Panc1 (cell line): ENCODE data around the gene CD4. TPM values are rescaled to one million over a fixed set of nuclear protein-coding genes. Genes with fewer than 3 reads are reported as not detected.

Experiments used
- ATAC-seq: fragments of 200-7000 bp; cut with Tn5 transposase; 2 replicates; pipeline ENCODE4 v1.9.1; 2020; ENCODE audit warnings: mild to moderate bottlenecking, moderate library complexity
- BruUV-seq: library from RNA; stranded (reverse); fragments of 400-500 nt; replicated peaks from 2 replicates; lab custom pipeline; 2021; lab: Mats Ljungman, UMichigan
- CTCF ChIA-PET: fragments of 300-600 bp; sonication (Branson Sonifier 250); formaldehyde crosslinking; loops from one replicate; lab custom pipeline; 2022; ENCODE audit warnings: antibody characterized with exemption; lab: Charles Lee
- POLR2A ChIA-PET: fragments of 300-600 bp; sonication (Branson Sonifier 250); formaldehyde crosslinking; loops from one replicate; lab custom pipeline; 2022; ENCODE audit warnings: antibody characterized with exemption; lab: Charles Lee
- DNase-seq: peaks from one replicate; pipeline ENCODE4 v3.0.0-alpha.2; 2010; ENCODE audit warnings: low read depth, low spot score
- H3K27ac ChIP-seq: 2 replicates; pipeline ENCODE4 v1.5.1; 2011; ENCODE audit warnings: mild to moderate bottlenecking, low read length, inconsistent platforms
- H3K27me3 ChIP-seq: fragments of 200-500 bp; sonication (Bioruptor generic); 2 replicates; pipeline ENCODE4 v1.6.0; 2014; ENCODE audit warnings: low read length, inconsistent platforms; ENCODE audit not compliant: control insufficient read depth, insufficient read depth
- H3K36me3 ChIP-seq: fragments of 200-500 bp; sonication (Bioruptor generic); 2 replicates; pipeline ENCODE4 v1.5.1; 2014; ENCODE audit warnings: inconsistent platforms, mild to moderate bottlenecking, low read length, moderate library complexity; ENCODE audit not compliant: control insufficient read depth, insufficient read depth
- H3K4me1 ChIP-seq: 2 replicates; pipeline ENCODE4 v1.5.1; 2011; ENCODE audit warnings: inconsistent platforms, mild to moderate bottlenecking, low read length, moderate library complexity; ENCODE audit not compliant: control insufficient read depth, insufficient read depth
- H3K4me3 ChIP-seq, 2 experiments: 2 replicates each; pipeline ENCODE4 v1.5.1; 2011 to 2012; ENCODE audit warnings: low read depth in 2 of 2, low read length in 2 of 2, mild to moderate bottlenecking in 2 of 2, inconsistent platforms in 1 of 2, moderate library complexity in 1 of 2
- H3K9me3 ChIP-seq: fragments of 200-500 bp; sonication (Bioruptor generic); 2 replicates; pipeline ENCODE4 v1.5.1; 2014; ENCODE audit warnings: low read depth, mild to moderate bottlenecking, inconsistent platforms, low read length, moderate library complexity; ENCODE audit not compliant: control insufficient read depth, insufficient read depth
- CTCF ChIP-seq: fragments of 450-650 bp; IDR thresholded peaks from 2 replicates; pipeline ENCODE4 v1.5.1; 2017; ENCODE audit warnings: mild to moderate bottlenecking
- POLR2AphosphoS5 ChIP-seq: IDR thresholded peaks from 2 replicates; pipeline ENCODE4 v1.6.1; 2012; ENCODE audit warnings: mild to moderate bottlenecking, low read depth, low read length, moderate library complexity
- SIN3A ChIP-seq: IDR thresholded peaks from 2 replicates; pipeline ENCODE4 v1.6.1; 2012; ENCODE audit warnings: low read depth, mild to moderate bottlenecking, low read length, moderate library complexity, borderline replicate concordance; ENCODE audit not compliant: insufficient read depth
- TCF7L2 ChIP-seq: IDR thresholded peaks from 2 replicates; pipeline ENCODE4 v1.6.1; 2011; ENCODE audit warnings: mild to moderate bottlenecking, low read depth, low read length, inconsistent platforms
- in situ Hi-C: cut with HindIII; loops from 2 replicates; pipeline ENCODE4 v1.10.0; 2016; ENCODE audit warnings: low sequenced_read_pairs, low pct_unique_long_range_greater_than_20kb
- intact Hi-C: fragments of 100-400 bp; cut with micrococcal nuclease; formaldehyde crosslinking; loops from one replicate; pipeline ENCODE4 v1.10.0; 2022; ENCODE audit not compliant: unreplicated experiment
- total RNA-seq: library from RNA; stranded (reverse); gene quantifications from one replicate; pipeline ENCODE4 v1.2.1, GENCODE V29; 2021; ENCODE audit not compliant: unreplicated experiment
- TF ChIP-seq, protein P1 (sequence below), 2 experiments: IDR thresholded peaks; 2 replicates each; pipeline ENCODE4 v1.6.1; 2011 to 2012; ENCODE audit warnings: low read depth in 2 of 2, control low read depth in 1 of 2, low read length in 1 of 2, mild to moderate bottlenecking in 1 of 2, moderate library complexity in 1 of 2; ENCODE audit not compliant: insufficient read depth in 1 of 2

The CD4 gene
- total RNA-seq, 1 experiment from 2014 or later = 0.23 TPM

DNA sequence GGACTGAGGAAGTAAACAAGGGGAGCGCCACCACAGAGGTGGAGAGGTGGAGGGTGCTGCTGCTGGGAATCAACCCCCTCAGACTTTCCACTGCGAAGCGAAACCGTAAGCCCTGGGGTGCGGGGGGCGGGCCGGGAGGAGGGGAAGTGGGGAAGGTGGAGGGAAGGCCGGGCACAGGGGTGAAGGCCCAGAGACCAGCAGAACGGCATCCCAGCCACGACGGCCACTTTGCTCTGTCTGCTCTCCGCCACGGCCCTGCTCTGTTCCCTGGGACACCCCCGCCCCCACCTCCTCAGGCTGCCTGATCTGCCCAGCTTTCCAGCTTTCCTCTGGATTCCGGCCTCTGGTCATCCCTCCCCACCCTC, 17.0 kb upstream of the CD4 start, which contains the start of gene LAG3:
TSS of gene LAG3 (plus strand) at position 190 of the 365 bp plus-strand sequence. CDS start 333 bp downstream, outside the sequence.
- DNase-seq = no peak
- no TSS peak for BruUV-seq
- in situ Hi-C loops = no loop called here
- peak; percentile 49 for ATAC-seq
- Histone ChIP-seq H3K27ac (no peak within 1 kb of the TSS), H3K36me3 (no peaks in the 10 kb centered on the region; the same call in 1 of the 2 replicates), H3K9me3 (no peaks in the 10 kb centered on the region), H3K4me1 (peaks cover 27% of the 10 kb centered on the region), H3K4me3 (no peak within 1 kb of the TSS), H3K27me3 (no peaks in the 10 kb centered on the region)
- CTCF ChIA-PET = interaction anchor here (0.5 kb wide), 1 partner anchor 29 kb away, joined by 7 read pairs; no protein-coding TSS in a partner anchor
- POLR2A ChIA-PET = interaction anchor here (0.6 to 0.8 kb wide), 3 partner anchors 11 to 80 kb away, joined by 3 to 15 read pairs (median 5); partner anchors contain the start of genes MLF2 and USP5
- intact Hi-C loops = no loop called here
- TF ChIP-seq POLR2AphosphoS5 (no peak), TCF7L2 (no peak), CTCF (no peak), SIN3A (no peak)
- TF ChIP-seq, protein P1, sequence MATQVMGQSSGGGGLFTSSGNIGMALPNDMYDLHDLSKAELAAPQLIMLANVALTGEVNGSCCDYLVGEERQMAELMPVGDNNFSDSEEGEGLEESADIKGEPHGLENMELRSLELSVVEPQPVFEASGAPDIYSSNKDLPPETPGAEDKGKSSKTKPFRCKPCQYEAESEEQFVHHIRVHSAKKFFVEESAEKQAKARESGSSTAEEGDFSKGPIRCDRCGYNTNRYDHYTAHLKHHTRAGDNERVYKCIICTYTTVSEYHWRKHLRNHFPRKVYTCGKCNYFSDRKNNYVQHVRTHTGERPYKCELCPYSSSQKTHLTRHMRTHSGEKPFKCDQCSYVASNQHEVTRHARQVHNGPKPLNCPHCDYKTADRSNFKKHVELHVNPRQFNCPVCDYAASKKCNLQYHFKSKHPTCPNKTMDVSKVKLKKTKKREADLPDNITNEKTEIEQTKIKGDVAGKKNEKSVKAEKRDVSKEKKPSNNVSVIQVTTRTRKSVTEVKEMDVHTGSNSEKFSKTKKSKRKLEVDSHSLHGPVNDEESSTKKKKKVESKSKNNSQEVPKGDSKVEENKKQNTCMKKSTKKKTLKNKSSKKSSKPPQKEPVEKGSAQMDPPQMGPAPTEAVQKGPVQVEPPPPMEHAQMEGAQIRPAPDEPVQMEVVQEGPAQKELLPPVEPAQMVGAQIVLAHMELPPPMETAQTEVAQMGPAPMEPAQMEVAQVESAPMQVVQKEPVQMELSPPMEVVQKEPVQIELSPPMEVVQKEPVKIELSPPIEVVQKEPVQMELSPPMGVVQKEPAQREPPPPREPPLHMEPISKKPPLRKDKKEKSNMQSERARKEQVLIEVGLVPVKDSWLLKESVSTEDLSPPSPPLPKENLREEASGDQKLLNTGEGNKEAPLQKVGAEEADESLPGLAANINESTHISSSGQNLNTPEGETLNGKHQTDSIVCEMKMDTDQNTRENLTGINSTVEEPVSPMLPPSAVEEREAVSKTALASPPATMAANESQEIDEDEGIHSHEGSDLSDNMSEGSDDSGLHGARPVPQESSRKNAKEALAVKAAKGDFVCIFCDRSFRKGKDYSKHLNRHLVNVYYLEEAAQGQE (IDR thresholded peaks at IDR 0.05; ENCODE audit: insufficient read depth in 1 of 2, low read depth in 2 of 2, low read length in 1 of 2) = no peak

GRCh38 chr12:6772726-6773589, 16.4 kb upstream of the CD4 start:
- POLR2A ChIA-PET = no interaction called here

More at GRCh38 chr12:6772726-6773589, 16.4 kb upstream of the CD4 start:
- BruUV-seq = no TSS peak
- DNase-seq (no peak), ATAC-seq (peak; percentile 20; the same call in 1 of the 2 replicates)
- CTCF ChIA-PET = no interaction called here
- intact Hi-C loops (no loop called here), in situ Hi-C loops (no loop called here)
- no peaks in the 10 kb centered on the region; the same call in 1 of the 2 replicates for H3K36me3 ChIP-seq
- H3K27me3 ChIP-seq = no peaks in the 10 kb centered on the region
- H3K9me3 ChIP-seq = no peaks in the 10 kb centered on the region
- peaks cover 27% of the 10 kb centered on the region for H3K4me1 ChIP-seq
- no peak overlapping the region for H3K4me3 ChIP-seq
- TF ChIP-seq TCF7L2 = no peak
- TF ChIP-seq CTCF = no peak
- TF ChIP-seq POLR2AphosphoS5 = no peak
- TF ChIP-seq SIN3A = no peak
- TF ChIP-seq, protein P1 (IDR thresholded peaks at IDR 0.05; ENCODE audit: insufficient read depth in 1 of 2, low read depth in 2 of 2, low read length in 1 of 2) = no peak
- no peak overlapping the region for H3K27ac ChIP-seq
